B cell (primary cell): ENCODE results near the gene BTN3A1. TPM values are rescaled to one million over a fixed set of nuclear protein-coding genes. Genes with fewer than 3 reads are reported as not detected.

Source experiments
- ATAC-seq: fragments of 200-7000 bp; cut with Tn5 transposase; one replicate; pipeline ENCODE4 v1.10.0; 2021; ENCODE audit warnings: low read depth, mild to moderate bottlenecking, moderate number of reproducible peaks, moderate library complexity
- CTCF ChIA-PET: fragments of 350-600 bp; sonication (Branson Sonifier 250); formaldehyde crosslinking; loops from one replicate; lab custom pipeline; 2021; ENCODE audit warnings: antibody characterized with exemption, inconsistent platforms; lab: Charles Lee
- POLR2A ChIA-PET: fragments of 350-600 bp; sonication (Branson Sonifier 250); formaldehyde crosslinking; loops from one replicate; lab custom pipeline; 2021; ENCODE audit warnings: antibody characterized with exemption; lab: Charles Lee
- DNase-seq: peaks from one replicate; pipeline ENCODE4 v3.0.0; 2013
- H2AFZ ChIP-seq: 2 replicates; pipeline ENCODE4 v1.6.1; 2012; ENCODE audit warnings: mild to moderate bottlenecking, low read depth, low read length; ENCODE audit not compliant: insufficient read depth, poor library complexity, severe bottlenecking
- H3K27ac ChIP-seq, 2 donors: 1 replicate in 1 of 2; 2 replicates in 1 of 2; pipeline ENCODE4 v1.5.1; 2012 to 2013; ENCODE audit warnings: low read length in 2 of 2, mild to moderate bottlenecking in 2 of 2, moderate library complexity in 1 of 2
- H3K27me3 ChIP-seq, 4 experiments: fragments of 200-600 bp in 1 of 4; sonication (generic) in 1 of 4; replicated peaks in 1 of 4; 1 replicate in 2 of 4; 2 replicates in 2 of 4; pipeline versions ENCODE4 v1.6.1 to v1.7.0; 2013 to 2016; ENCODE audit warnings: low read length in 3 of 4, mild to moderate bottlenecking in 2 of 4, mixed read lengths in 1 of 4, moderate library complexity in 1 of 4; ENCODE audit not compliant: insufficient read depth in 4 of 4, control insufficient read depth in 3 of 4; ENCODE audit errors: control extremely low read depth in 1 of 4
- H3K36me3 ChIP-seq, 2 experiments: replicated peaks in 1 of 2; 1 replicate in 1 of 2; 2 replicates in 1 of 2; pipeline versions ENCODE4 v1.6.1 to v1.7.1; 2013; ENCODE audit warnings: low read length in 1 of 2; ENCODE audit not compliant: insufficient read depth in 2 of 2, control insufficient read depth in 1 of 2; ENCODE audit errors: control extremely low read depth in 1 of 2, extremely low read depth in 1 of 2
- H3K4me1 ChIP-seq, 2 donors: fragments of 200-600 bp in 1 of 2; sonication (generic) in 1 of 2; 1 replicate in 1 of 2; 2 replicates in 1 of 2; pipeline versions ENCODE4 v1.5.1 to v1.6.1; 2013 to 2017; ENCODE audit warnings: low read length in 2 of 2; ENCODE audit not compliant: control insufficient read depth in 2 of 2, insufficient read depth in 2 of 2
- H3K4me2 ChIP-seq: replicated peaks from 2 replicates; pipeline ENCODE3; 2012; ENCODE audit warnings: mild to moderate bottlenecking, low read depth, low read length; ENCODE audit not compliant: poor library complexity, severe bottlenecking
- H3K4me3 ChIP-seq, 5 experiments: fragments of 200-600 bp in 1 of 5; sonication (generic) in 1 of 5; 1 replicate in 3 of 5; 2 replicates in 2 of 5; pipeline versions ENCODE4 v1.5.1 to v1.7.0; 2011 to 2016; ENCODE audit warnings: low read length in 4 of 5, mild to moderate bottlenecking in 4 of 5, low read depth in 2 of 5, control low read depth in 1 of 5, moderate library complexity in 1 of 5; ENCODE audit not compliant: insufficient read depth in 1 of 5; ENCODE audit errors: control extremely low read depth in 1 of 5, extremely low read depth in 1 of 5
- H3K79me2 ChIP-seq: fragments of 200-600 bp; sonication (generic); one replicate; pipeline ENCODE4 v1.6.0; 2016; ENCODE audit warnings: low read length; ENCODE audit not compliant: control insufficient read depth, insufficient read depth
- H3K9ac ChIP-seq: fragments of 200-600 bp; sonication (generic); 2 replicates; pipeline ENCODE4 v1.6.1; 2017; ENCODE audit warnings: mild to moderate bottlenecking, low read length, moderate library complexity
- H3K9me3 ChIP-seq, 3 donors: one replicate each; pipeline versions ENCODE4 v1.6.1 to v1.7.1; 2013; ENCODE audit warnings: low read length in 2 of 3; ENCODE audit not compliant: control insufficient read depth in 2 of 3, insufficient read depth in 1 of 3; ENCODE audit errors: control extremely low read depth in 1 of 3
- H4K20me1 ChIP-seq: 2 replicates; pipeline ENCODE4 v1.6.0; 2012; ENCODE audit warnings: mild to moderate bottlenecking, low read length; ENCODE audit not compliant: insufficient read depth, control insufficient read depth, poor library complexity, severe bottlenecking
- H3K27ac Mint-ChIP-seq: one replicate; pipeline ENCODE4 v1.8.0; 2021; ENCODE audit warnings: mixed read lengths
- H3K27me3 Mint-ChIP-seq: one replicate; pipeline ENCODE4 v1.8.0; 2021; ENCODE audit warnings: mixed read lengths
- H3K4me1 Mint-ChIP-seq: one replicate; pipeline ENCODE4 v1.8.0; 2021; ENCODE audit warnings: mixed read lengths
- H3K4me3 Mint-ChIP-seq: one replicate; pipeline ENCODE4 v1.8.0; 2021; ENCODE audit warnings: mixed read lengths
- H3K9me3 Mint-ChIP-seq: one replicate; pipeline ENCODE4 v1.8.0; 2022; ENCODE audit warnings: mixed read lengths; ENCODE audit not compliant: insufficient read depth
- EZH2 ChIP-seq: IDR thresholded peaks from 2 replicates; pipeline ENCODE4 v1.6.1; 2012; ENCODE audit warnings: borderline replicate concordance, low read depth, mild to moderate bottlenecking, moderate library complexity, low read length; ENCODE audit not compliant: insufficient read depth, poor library complexity, severe bottlenecking
- WGBS: methylation state at CpG from one replicate; pipeline ENCODE4 v1.1.5; 2013; ENCODE audit warnings: missing lambda C conversion rate; ENCODE audit not compliant: insufficient coverage; 5-methylcytosine and 5-hydroxymethylcytosine counted together
- intact Hi-C: fragments of 100-400 bp; cut with micrococcal nuclease; formaldehyde crosslinking; loops from one replicate; pipeline ENCODE4 v1.10.0; 2022
- polyA plus RNA-seq: library from polyadenylated mRNA; depleted of rRNA; stranded (reverse); fragments of >200 nt; gene quantifications from 2 replicates; pipeline ENCODE4 v1.2.3, GENCODE V29; 2012
- total RNA-seq, 2 donors: library from RNA; stranded (reverse); fragments of 120-200 nt in 1 of 2; gene quantifications; 1 replicate in 1 of 2; 2 replicates in 1 of 2; pipeline versions ENCODE4 v1.2.3 to v1.2.4, GENCODE V29; 2013 to 2022
- TF ChIP-seq, protein P1 (sequence below): fragments of 200-600 bp; IDR thresholded peaks from one replicate; pipeline ENCODE4 v1.8.0; 2022; ENCODE audit warnings: antibody characterized with exemption, mild to moderate bottlenecking

The BTN3A1 gene
- total and polyA plus RNA-seq, 2 donors (not counting 1 experiment from before 2014, with no cell fraction given): 133 to 175 TPM

DNA sequence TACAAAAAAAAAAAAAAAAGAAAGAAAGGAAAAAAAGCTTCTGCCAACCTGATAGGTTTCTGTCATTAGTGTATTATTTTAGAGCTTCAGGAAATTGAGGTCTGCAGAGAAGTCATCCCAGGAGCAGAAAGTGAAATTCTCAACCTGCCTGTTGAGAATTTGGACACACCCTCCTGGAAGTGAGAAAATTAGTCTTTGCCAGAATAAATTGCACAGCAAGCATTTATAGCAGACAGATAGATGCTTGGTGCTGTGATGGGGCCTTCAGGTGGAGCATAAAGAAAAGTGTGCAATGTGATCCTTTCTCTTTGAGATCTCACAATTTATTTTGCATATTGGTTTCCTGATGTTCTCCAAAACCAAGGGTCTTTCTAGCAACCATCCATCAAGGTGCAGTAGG, 14.5 kb upstream of the BTN3A1 start:
- TF ChIP-seq EZH2: no peak
- TF ChIP-seq, protein P1, sequence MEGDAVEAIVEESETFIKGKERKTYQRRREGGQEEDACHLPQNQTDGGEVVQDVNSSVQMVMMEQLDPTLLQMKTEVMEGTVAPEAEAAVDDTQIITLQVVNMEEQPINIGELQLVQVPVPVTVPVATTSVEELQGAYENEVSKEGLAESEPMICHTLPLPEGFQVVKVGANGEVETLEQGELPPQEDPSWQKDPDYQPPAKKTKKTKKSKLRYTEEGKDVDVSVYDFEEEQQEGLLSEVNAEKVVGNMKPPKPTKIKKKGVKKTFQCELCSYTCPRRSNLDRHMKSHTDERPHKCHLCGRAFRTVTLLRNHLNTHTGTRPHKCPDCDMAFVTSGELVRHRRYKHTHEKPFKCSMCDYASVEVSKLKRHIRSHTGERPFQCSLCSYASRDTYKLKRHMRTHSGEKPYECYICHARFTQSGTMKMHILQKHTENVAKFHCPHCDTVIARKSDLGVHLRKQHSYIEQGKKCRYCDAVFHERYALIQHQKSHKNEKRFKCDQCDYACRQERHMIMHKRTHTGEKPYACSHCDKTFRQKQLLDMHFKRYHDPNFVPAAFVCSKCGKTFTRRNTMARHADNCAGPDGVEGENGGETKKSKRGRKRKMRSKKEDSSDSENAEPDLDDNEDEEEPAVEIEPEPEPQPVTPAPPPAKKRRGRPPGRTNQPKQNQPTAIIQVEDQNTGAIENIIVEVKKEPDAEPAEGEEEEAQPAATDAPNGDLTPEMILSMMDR: no peak
- H3K9me3 ChIP-seq: peaks cover 0 to 4% (median 0%) of the 10 kb centered on the region in 3 donors
- POLR2A ChIA-PET: no interaction called here

DNA sequence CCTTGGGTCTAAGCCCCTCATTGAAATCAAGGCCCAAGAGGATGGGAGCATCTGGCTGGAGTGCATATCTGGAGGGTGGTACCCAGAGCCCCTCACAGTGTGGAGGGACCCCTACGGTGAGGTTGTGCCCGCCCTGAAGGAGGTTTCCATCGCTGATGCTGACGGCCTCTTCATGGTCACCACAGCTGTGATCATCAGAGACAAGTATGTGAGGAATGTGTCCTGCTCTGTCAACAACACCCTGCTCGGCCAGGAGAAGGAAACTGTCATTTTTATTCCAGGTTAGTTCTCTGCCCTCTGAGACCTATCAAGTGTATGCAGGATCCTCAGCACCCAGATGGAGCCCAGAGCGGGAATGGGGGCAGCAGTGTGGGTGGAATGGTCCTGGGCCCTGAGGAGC, 14.1 kb upstream of the BTN3A1 start:
- Mint-ChIP-seq H3K27ac (peak overlapping the region; percentile 71), H3K27me3 (no peaks in the 10 kb centered on the region), H3K4me1 (peaks cover 56% of the 10 kb centered on the region), H3K4me3 (no peak overlapping the region), H3K9me3 (no peaks in the 10 kb centered on the region)
- peaks cover 36% of the 10 kb centered on the region for H3K79me2 ChIP-seq
- WGBS: 100% methylated on average over 5 of the region's 6 CpGs
- H3K4me3 ChIP-seq: no peak overlapping the region
- H3K9ac ChIP-seq: no peak overlapping the region
- CTCF ChIA-PET: no interaction called here
- no peak overlapping the region for H2AFZ ChIP-seq
- TF ChIP-seq EZH2: no peak
- TF ChIP-seq, protein P1: no peak
- intact Hi-C loops: no loop called here
- H3K27me3 ChIP-seq: no peaks in the 10 kb centered on the region
- H3K9me3 ChIP-seq: peaks cover 0 to 4% (median 0%) of the 10 kb centered on the region in 3 donors
- H3K36me3 ChIP-seq: peaks cover 2 to 61% of the 10 kb centered on the region in 2 experiments
- DNase-seq (no peak), ATAC-seq (no peak)
- POLR2A ChIA-PET: no interaction called here
- H3K4me2 ChIP-seq: no peak overlapping the region
- peaks cover 30 to 46% of the 10 kb centered on the region in 2 donors for H3K4me1 ChIP-seq
- peak overlapping the region in 1 of 2 donors; percentile 37 for H3K27ac ChIP-seq
- peaks cover 12% of the 10 kb centered on the region for H4K20me1 ChIP-seq

More for the DNA sequence above, 14.5 kb upstream of the BTN3A1 start:
- Histone ChIP-seq H3K4me1 (peaks cover 30 to 42% of the 10 kb centered on the region in 2 donors), H3K9ac (no peak overlapping the region), H2AFZ (no peak overlapping the region), H3K4me3 (no peak overlapping the region), H3K36me3 (peaks cover 2 to 61% of the 10 kb centered on the region in 2 experiments), H3K4me2 (no peak overlapping the region), H3K27me3 (no peaks in the 10 kb centered on the region), H3K27ac (peak overlapping the region in 1 of 2 donors; percentile 37), H4K20me1 (peaks cover 12% of the 10 kb centered on the region), H3K79me2 (peaks cover 40% of the 10 kb centered on the region)
- CTCF ChIA-PET: interaction anchor here (1.2 kb wide), 1 partner anchor 17 kb away, joined by 4 read pairs; no protein-coding TSS in a partner anchor
- no peaks in the 10 kb centered on the region for H3K27me3 Mint-ChIP-seq
- no peak overlapping the region for H3K4me3 Mint-ChIP-seq
- no peaks in the 10 kb centered on the region for H3K9me3 Mint-ChIP-seq
- peaks cover 57% of the 10 kb centered on the region for H3K4me1 Mint-ChIP-seq
- ATAC-seq (no peak), DNase-seq (no peak)
- intact Hi-C loops: no loop called here
- H3K27ac Mint-ChIP-seq: peak overlapping the region; percentile 59
